Measurements from ENCODE around the gene ADCY9. TPM values are rescaled to one million over a fixed set of nuclear protein-coding genes. Genes with fewer than 3 reads are reported as not detected.

ADCY9 gene
- polyA plus RNA-seq, 1 donor from 2014 or later: 6.3 TPM

DNA sequence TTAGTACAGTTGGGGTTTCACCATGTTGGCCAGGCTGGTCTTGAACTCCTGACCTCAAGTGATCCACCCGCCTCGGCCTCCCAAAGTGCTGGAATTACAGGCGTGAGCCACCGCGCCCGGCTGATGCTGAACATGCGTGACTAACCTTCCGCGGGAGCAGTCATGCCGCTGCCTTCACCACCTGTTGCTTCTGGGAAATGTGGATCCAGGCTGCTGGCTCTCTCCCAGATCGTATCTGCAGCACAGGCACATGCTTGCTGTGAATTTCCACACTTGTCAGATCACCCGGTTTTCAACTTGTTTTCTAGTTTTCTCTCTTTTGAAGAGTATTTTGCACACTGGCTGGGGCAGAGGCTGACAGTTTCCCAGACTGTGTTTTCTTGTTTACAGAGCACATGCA, 97.9 kb downstream of the ADCY9 start:
- Histone ChIP-seq H3K9me2 (ENCODE audit: insufficient read depth, low read length) (no peaks in the 10 kb centered on the region), H3K4me2 (ENCODE audit: low read length) (no peak overlapping the region), H3K4me3 (ENCODE audit: low read length) (no peak overlapping the region), H3F3A (ENCODE audit: insufficient read depth, low read length, poor library complexity, severe bottlenecking) (no peaks in the 10 kb centered on the region), H2AFZ (ENCODE audit: low read depth, low read length) (no peak overlapping the region), H3K9me3 (ENCODE audit: low read length) (no peaks in the 10 kb centered on the region), H3K27ac (ENCODE audit: low read length) (no peak overlapping the region), H3K79me2 (replicated peaks; ENCODE audit: insufficient read depth, low read length) (no peaks in the 10 kb centered on the region), H3K36me3 (ENCODE audit: insufficient read depth, low read length) (no peaks in the 10 kb centered on the region), H3K9ac (ENCODE audit: low read length) (no peak overlapping the region), H4K20me1 (ENCODE audit: insufficient read depth) (no peaks in the 10 kb centered on the region), H3K27me3 (ENCODE audit: insufficient read depth, low read depth, low read length) (no peaks in the 10 kb centered on the region)
- TF ChIP-seq, protein P1, sequence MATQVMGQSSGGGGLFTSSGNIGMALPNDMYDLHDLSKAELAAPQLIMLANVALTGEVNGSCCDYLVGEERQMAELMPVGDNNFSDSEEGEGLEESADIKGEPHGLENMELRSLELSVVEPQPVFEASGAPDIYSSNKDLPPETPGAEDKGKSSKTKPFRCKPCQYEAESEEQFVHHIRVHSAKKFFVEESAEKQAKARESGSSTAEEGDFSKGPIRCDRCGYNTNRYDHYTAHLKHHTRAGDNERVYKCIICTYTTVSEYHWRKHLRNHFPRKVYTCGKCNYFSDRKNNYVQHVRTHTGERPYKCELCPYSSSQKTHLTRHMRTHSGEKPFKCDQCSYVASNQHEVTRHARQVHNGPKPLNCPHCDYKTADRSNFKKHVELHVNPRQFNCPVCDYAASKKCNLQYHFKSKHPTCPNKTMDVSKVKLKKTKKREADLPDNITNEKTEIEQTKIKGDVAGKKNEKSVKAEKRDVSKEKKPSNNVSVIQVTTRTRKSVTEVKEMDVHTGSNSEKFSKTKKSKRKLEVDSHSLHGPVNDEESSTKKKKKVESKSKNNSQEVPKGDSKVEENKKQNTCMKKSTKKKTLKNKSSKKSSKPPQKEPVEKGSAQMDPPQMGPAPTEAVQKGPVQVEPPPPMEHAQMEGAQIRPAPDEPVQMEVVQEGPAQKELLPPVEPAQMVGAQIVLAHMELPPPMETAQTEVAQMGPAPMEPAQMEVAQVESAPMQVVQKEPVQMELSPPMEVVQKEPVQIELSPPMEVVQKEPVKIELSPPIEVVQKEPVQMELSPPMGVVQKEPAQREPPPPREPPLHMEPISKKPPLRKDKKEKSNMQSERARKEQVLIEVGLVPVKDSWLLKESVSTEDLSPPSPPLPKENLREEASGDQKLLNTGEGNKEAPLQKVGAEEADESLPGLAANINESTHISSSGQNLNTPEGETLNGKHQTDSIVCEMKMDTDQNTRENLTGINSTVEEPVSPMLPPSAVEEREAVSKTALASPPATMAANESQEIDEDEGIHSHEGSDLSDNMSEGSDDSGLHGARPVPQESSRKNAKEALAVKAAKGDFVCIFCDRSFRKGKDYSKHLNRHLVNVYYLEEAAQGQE (IDR thresholded peaks at IDR 0.05; ENCODE audit: borderline replicate concordance): no peak
- TF ChIP-seq TAF1 (IDR thresholded peaks at IDR 0.05; ENCODE audit: low read depth) (no peak), RAD21 (conservative IDR thresholded peaks at IDR 0.05) (no peak), SMC3 (conservative IDR thresholded peaks at IDR 0.05; ENCODE audit: poor library complexity) (no peak), MXI1 (conservative IDR thresholded peaks at IDR 0.05; ENCODE audit: poor library complexity, severe bottlenecking) (no peak), EP300 (conservative IDR thresholded peaks at IDR 0.05; ENCODE audit: poor library complexity, severe bottlenecking) (no peak), POLR2AphosphoS5 (IDR thresholded peaks at IDR 0.05) (no peak), EZH2 (IDR thresholded peaks at IDR 0.05; ENCODE audit: borderline replicate concordance, insufficient read depth, low read length, poor library complexity, severe bottlenecking) (no peak)
- TF ChIP-seq, protein P2, sequence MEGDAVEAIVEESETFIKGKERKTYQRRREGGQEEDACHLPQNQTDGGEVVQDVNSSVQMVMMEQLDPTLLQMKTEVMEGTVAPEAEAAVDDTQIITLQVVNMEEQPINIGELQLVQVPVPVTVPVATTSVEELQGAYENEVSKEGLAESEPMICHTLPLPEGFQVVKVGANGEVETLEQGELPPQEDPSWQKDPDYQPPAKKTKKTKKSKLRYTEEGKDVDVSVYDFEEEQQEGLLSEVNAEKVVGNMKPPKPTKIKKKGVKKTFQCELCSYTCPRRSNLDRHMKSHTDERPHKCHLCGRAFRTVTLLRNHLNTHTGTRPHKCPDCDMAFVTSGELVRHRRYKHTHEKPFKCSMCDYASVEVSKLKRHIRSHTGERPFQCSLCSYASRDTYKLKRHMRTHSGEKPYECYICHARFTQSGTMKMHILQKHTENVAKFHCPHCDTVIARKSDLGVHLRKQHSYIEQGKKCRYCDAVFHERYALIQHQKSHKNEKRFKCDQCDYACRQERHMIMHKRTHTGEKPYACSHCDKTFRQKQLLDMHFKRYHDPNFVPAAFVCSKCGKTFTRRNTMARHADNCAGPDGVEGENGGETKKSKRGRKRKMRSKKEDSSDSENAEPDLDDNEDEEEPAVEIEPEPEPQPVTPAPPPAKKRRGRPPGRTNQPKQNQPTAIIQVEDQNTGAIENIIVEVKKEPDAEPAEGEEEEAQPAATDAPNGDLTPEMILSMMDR (IDR thresholded peaks at IDR 0.05; ENCODE audit: poor library complexity, severe bottlenecking): no peak

DNA sequence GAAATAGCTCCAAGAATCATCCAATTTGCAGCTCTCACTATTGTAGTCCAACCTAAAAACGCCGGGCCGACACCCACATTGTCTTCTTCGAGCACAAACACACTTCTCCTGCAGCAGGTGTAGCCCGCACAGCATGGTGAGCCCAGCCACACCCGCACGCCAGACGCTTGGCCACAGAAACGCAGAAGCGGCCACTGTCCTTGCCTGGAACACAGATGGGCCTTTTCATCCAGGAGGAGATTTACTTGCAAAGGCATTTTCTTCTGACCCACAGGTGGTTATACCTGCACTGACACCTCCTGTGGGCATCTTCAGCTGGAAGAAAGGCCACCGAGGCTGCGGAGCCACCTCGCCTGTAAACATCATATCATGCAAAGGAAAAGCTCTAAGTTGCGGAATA, 98.4 kb downstream of the ADCY9 start:
- H3K4me2 ChIP-seq (ENCODE audit: low read length): no peak overlapping the region
- H4K20me1 ChIP-seq (ENCODE audit: insufficient read depth): no peaks in the 10 kb centered on the region
- H3K9me3 ChIP-seq (ENCODE audit: low read length): no peaks in the 10 kb centered on the region
- H3K36me3 ChIP-seq (ENCODE audit: insufficient read depth, low read length): no peaks in the 10 kb centered on the region
- no peak overlapping the region for H3K4me3 ChIP-seq (ENCODE audit: low read length)
- H3K9me2 ChIP-seq (ENCODE audit: insufficient read depth, low read length): no peaks in the 10 kb centered on the region
- H3K27ac ChIP-seq (ENCODE audit: low read length): no peak overlapping the region
- H3K9ac ChIP-seq (ENCODE audit: low read length): no peak overlapping the region
- H2AFZ ChIP-seq (ENCODE audit: low read depth, low read length): no peak overlapping the region
- H3K79me2 ChIP-seq (replicated peaks; ENCODE audit: insufficient read depth, low read length): no peaks in the 10 kb centered on the region
- no peaks in the 10 kb centered on the region for H3F3A ChIP-seq (ENCODE audit: insufficient read depth, low read length, poor library complexity, severe bottlenecking)
- TF ChIP-seq POLR2AphosphoS5 (IDR thresholded peaks at IDR 0.05): no peak
- no peak for TF ChIP-seq TAF1 (IDR thresholded peaks at IDR 0.05; ENCODE audit: low read depth)
- TF ChIP-seq, protein P1 (IDR thresholded peaks at IDR 0.05; ENCODE audit: borderline replicate concordance): no peak
- TF ChIP-seq, protein P2 (IDR thresholded peaks at IDR 0.05; ENCODE audit: poor library complexity, severe bottlenecking): no peak
- TF ChIP-seq SMC3 (conservative IDR thresholded peaks at IDR 0.05; ENCODE audit: poor library complexity): no peak
- TF ChIP-seq RAD21 (conservative IDR thresholded peaks at IDR 0.05): no peak
- TF ChIP-seq EP300 (conservative IDR thresholded peaks at IDR 0.05; ENCODE audit: poor library complexity, severe bottlenecking): no peak
- no peak for TF ChIP-seq EZH2 (IDR thresholded peaks at IDR 0.05; ENCODE audit: borderline replicate concordance, insufficient read depth, low read length, poor library complexity, severe bottlenecking)
- TF ChIP-seq MXI1 (conservative IDR thresholded peaks at IDR 0.05; ENCODE audit: poor library complexity, severe bottlenecking): no peak
- no peaks in the 10 kb centered on the region for H3K27me3 ChIP-seq (ENCODE audit: insufficient read depth, low read depth, low read length)

All from neural cell (in vitro differentiated cells).